Measurements from ENCODE around the gene MBNL2.

The MBNL2 gene

DNA sequence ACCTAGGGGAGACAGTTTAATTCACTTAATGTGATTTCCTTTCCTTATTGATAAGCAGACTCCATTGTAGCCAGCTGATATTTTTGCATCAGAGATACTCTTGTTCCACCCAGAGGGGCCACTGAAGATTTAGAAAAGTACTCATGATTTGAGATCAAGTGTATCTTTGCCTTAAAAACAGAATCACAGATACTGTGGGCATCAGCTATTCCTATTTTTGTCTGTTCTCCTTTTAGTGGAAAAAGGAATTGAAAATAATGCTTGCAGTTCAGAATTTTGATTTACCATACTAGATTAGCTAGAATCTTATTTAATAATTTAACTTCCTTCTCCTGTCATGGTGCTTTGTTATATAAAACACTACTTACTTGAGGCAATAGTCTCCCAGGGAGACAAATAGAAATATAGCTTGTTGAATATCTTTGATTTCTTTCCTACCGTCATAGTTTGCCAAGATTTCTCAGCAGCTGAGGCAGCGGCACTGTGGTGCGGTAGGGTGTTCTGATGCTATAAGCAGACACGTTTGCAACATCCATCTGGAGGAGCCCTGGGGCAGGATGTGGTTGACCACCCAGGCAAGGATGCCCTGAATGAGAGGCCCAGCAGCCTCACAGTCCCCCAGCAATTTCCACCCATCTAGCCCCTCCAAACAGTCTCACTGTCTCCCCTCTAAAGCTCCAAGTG lies 164.8 kb downstream of the MBNL2 start:
- DNase-seq: no peak

DNA sequence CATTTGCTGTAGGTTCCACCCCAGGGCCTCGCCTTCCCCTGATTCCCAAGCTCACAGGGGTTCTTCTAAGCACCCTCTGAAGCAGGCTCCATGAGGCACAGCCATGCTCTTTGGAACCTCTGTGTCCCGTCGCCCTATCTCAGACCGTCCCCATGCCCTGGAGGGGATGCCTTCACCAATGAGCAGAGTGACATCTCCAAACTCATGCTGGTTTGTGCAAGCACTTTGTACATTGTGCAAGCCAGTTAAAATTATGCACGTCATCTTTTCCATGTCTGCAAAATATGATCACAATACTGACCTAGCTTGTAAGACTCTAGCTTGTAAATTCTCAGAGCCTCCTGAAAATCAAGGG lies 165.3 kb downstream of the MBNL2 start:
- DNase-seq: no peak

DNA sequence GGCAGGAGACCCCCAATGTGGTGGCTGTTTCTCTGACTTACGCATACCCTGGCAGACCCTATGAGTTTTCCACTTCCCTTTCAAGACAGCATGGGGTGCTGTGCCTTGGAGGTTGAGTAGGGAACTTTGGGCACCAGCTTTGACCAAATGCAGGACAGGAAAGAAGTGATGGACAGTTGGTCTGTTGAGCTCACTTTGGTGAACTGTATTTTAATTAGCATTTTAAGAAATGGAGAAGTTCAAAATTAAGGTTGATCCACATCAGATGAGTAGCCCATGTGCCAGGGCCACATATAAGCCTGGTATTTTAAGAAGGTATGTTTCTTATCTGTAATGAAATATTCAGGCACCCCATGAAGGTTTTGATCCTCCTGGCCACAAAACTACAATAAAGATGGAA lies 165.8 kb downstream of the MBNL2 start:
- DNase-seq: no peak

DNA sequence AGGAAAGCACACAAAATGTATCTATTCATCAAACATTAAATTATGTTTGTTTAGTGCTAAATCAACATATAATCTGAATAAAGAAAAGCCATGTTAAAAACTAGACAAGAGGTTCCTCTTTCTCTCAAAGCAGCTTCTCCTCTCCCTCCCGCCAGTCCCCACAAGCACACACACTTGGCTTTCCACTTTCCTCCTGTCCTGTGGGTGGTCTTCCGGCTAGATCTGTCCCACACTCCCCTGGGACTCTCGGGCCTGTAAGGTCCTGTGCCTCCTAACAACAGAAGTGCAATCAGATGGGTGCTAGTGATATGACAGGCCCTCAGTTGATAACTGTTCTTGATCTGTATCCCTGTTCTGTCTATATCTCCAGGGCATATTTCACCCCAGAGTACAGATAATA lies 166.2 kb downstream of the MBNL2 start:
- no peak for DNase-seq

DNA sequence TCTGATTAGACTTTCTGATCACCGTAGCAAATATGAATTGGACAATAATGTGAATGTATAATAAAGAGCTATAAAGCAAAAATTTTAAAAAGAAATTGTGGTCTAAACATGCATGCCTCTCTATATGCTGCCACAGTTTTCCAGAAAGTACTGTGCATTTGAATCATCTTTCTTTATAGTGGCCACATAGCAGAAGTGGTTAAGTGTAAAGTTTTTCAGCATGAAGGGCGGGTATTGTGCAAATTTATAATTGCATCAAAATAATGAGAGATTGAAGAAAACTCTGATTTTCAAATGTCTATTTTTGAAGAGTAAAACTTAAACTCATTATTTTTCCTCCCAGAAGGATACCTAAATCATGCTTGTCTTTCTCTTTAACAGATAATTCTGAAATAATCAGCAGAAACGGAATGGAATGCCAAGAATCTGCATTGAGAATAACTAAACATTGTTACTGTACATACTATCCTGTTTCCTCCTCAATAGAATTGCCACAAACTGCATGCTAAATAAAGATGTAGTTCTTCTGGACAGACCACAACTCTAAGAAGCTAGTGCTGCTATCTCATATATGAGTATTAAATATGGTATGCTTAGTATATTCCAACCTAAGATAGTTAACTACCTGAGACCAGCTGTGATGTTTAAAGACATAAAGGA lies 168.9 kb downstream of the MBNL2 start:
- DNase-seq: no peak

DNA sequence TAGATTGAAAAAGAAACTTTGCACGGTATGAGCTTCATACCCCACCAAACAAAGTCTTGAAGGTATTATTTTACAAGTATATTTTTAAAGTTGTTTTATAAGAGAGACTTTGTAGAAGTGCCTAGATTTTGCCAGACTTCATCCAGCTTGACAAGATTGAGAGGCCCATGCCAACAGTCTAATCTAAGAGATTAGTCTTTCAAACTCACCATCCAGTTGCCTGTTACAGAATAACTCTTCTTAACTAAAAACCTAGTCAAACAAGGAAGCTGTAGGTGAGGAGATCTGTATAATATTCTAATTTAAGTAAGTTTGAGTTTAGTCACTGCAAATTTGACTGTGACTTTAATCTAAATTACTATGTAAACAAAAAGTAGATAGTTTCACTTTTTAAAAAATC lies 169.9 kb downstream of the MBNL2 start:
- no peak for DNase-seq

DNA sequence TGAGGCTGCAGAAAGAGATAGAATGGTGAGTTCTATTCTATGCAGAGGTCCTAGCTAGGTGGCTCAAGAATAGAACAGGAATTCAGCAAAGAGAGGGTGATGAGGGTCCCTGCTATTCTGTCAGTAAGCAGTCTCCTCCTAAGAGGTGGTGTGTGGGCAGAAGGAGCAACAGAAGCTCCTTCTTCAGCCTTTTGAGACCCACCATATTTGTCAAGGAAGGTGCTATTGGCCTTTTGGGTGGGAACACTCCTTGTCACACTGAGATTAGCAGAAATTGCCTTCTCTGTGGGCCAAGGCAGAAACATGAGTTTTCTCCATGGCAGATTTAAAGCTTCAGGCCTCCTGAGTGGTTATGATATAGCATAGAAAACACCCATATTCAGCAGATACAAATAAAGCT lies 172.4 kb downstream of the MBNL2 start:
- no peak for DNase-seq

DNA sequence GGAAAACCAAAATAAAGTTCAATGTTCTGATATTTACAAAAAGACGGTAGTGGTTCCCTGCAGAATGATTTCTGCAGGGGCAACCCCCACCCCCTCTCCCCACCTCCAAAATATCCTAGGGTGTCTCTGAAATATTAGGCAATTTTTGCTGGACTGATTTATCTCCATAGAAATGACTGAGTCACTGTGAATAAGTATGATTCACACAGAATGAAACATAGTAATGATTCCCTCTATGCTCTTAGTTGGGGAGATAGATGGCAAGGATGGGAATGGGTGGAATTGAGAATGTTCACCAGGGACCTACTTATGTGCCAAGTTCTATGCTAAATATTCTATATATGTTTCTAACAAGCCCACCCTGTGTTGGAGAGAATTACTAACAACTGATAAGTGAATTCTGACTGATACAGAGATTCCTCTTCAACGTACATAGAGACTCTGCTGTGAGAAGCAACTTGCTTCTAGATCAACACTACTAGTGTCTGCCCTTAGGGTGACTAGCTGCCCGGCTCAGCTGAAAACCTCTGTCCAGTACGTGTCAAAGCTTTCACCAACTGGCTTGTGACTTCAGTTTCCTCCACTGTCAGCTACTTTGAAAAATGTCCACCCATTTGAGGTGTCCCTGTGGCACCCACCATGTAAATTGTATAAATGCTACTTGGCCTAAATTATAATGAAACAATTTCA lies 173.5 kb downstream of the MBNL2 start:
- DNase-seq: no peak

DNA sequence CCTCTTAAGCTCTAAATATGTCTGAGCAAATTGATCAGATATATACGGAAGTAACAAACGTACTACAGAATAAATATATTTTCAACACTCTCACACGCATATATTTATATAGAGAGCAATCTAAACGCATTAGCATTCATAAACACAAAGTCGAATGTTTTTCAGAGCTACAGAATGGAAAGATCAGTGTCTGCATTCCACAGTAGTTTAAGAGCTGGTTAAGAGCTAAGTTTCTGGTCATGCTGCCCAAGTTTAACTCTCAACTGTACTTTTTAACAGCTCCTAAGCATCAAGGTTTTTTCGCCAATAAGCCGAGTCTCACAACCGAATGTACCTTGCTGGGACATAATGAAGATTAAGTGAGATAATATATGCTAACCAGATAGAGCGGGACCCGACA lies 175.1 kb downstream of the MBNL2 start:
- no peak for DNase-seq

DNA sequence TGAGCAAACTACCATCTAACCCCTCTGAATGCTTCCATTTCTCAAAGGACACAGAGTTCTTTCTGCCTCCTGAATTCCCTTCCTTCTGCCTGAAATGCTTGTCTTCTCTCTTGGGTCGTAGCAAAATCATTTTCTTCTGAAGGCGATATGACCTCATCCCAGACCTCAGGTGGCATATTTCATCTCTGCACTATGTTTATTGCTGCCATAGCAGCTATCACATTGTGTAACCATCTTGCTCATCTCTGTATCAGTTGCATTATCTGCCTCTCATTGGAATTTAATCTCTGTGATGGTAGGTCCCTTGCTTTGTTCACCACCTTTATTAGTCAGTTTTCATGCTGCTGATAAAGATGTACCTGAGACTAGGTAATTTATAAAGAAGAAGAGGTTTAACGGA lies 179.3 kb downstream of the MBNL2 start:
- DNase-seq: no peak

DNA sequence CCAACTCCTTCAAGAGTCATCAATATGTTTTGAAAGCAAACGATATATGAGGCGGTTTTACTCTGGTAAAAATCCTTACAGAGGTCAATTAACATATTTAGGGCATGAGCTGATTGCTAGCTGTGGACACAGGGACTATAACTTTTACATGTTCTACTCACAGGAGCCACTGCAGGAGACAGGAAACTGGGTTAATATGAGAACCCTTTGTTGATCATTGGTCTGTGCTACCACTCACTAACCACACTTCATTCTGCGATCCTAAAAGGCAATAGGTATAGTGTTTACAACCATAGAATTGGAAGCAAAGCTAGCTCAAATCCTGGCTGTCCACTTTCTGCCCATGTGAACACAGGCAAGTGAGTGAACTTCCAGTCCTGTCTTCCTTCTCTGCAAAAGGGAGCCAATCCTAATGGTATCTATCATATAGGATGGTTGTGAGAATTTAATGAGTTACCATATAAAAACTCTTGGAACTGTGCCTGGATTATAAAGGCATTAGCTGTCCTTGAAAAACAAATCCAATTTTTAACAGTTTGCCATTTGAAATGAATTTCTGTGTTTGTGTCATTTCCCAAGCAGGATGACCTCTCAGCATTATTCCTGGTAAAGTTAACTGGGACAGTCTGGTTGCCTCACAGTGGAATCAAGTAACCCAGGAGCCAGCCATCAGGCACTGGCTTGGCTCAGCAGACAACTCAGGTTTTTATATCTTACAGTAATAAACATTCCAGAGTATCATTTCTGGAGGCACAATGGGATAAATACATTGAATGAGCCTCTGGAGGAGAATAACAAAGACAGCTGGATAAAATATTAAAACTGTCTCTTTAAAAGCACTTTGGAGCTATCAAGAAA lies 182.0 kb downstream of the MBNL2 start:
- no peak for DNase-seq

DNA sequence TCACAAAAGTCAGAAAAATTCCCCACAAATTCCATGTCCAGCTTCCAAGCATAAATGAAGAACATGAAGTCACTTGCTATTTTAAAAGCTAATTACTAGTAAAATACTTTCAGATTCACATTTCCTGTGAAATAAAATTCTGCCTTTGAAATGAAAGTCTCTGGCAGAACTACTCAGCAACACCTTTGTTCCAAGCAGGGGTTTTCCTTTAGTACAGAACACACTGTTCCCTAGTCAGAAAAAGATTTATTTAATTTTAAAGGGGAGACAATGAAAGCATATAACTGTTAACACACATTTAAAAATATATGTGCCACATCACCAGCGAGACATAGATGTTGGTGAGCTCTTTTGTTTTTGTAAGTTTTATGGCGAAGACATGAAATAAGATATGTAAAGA lies 185.4 kb downstream of the MBNL2 start:
- DNase-seq: no peak

DNA sequence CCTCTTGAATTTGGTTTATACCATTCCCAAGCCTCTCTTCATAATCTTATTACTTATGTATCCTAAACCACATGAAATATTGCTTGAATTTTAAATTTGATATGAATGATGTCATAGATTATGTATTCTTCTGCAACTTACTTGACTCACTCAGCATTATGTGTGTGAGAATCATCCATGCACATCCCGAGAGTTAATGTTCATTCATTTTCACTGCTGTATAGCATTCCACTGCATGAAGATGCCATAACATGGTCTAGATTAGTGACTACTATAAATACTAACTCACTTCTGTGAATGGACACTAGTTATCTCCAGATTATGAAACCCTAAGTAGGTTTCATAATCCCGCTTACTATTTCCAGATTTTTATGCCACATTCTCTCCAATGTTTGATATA lies 186.8 kb downstream of the MBNL2 start:
- no peak for DNase-seq

DNA sequence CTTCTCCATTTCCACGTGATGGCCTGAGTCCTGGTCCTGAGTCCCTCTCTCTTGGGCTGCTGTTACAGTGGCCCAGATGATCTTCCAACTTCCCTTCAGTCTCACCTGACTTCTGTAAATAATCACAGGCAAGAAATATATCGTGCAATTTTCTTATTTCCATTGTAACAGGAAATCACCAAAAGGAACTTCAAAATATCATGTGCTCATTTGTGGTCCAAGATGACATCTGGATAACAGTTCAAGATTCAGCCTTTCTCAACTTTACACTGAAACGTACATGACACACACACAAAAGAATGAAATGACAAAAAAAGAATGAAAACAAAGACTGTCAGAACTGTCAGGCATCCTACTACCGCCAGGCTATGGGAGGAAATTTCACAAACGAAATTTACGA lies 189.9 kb downstream of the MBNL2 start:
- DNase-seq: no peak

DNA sequence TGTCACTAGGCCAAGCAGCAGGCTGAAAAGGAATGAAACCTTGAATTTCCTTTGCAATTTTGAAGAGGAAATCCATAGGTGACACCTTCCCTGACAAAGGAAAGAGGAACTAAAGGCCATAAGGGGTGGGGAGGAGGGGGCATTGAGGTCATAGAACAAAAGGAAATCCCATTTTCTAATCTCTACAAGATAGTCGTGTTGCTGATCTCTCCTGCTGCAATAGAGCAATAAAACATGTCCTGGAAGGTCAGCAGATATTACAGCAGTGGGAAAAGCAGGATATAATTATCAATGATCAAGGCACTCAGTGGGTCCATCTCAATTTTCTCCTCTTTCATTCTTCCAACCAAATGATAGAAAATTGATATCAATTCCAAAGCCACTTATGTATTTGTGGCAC lies 191.6 kb downstream of the MBNL2 start:
- no peak for DNase-seq

DNA sequence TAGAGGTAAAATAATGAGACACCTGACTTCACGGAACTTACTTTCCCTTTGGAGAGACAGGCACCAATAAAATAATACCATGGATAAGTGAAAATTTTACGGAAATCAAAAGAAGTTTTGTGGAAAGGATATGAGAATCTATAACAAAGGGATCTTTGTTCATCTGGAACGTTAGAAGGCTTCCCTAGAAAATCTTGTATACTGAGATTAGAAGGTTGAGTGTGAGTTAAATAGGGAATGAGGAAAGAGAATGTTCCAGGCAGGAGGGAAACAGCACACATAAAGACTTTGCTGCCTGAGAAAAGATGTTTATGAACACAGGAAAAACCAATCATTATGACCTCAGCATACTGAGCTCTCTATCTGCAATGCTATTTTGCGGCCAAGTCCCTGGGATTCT lies 192.3 kb downstream of the MBNL2 start:
- no peak for DNase-seq

DNA sequence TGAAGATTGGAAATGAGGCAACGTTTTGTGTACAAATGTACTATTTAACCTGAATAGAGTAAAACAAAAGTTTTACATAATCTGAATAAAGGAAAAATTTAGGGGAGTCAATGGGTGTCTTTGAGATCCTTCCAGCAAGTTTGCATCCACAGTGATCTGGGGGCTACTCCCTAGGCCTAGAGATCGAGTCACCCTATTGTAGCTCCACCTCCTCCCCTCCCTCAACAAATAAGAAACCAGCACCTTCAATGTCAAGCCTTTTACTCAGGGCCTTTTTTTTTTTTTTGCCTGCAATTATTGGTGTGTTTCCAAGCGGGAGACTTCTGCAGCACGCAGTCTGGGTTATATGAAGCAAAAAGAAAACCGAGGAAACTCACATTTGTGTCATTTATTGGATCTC lies 195.6 kb downstream of the MBNL2 start:
- DNase-seq: no peak

DNA sequence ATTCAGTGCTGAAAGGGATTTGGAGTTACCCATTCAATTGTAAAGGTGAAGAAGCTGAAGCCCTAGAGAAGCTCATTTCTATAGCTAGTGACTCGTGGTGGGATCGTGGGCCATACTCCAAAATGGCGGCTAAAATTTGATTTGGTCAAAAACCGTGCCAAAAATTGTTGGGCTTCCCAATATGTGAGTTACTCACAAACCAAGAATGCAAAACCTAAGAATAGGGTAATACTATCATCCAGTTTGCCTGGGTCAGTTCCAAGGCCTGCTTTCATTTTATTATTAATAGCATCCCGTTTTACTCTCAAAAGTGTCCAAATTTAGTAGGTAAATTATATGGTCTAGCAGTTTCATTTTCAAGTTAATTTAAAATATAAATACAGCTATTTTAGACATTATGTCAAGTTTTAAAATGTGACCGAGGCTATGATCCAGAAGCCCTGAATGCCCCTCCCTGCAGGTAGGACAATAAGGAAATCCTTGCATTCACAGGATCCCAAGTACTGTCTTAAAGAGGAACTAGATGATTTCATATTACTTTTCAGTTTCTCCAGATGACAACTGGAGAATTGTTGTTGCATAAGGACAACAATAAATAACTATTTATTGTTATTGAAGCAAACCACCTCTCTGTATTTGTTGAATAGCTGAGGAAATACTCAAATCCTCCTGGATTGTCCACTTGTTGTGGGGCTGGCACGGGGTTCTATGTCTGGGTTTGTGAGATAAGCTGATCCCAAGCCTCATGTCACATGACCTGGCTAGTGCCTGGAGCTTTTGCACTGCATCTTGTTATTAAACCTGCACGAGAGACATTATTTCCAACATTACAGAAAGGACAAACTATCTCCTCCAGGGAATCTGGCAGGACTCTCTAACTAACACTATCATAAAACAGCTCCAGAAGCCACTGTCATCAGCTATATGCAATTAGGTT lies 200.3 kb downstream of the MBNL2 start:
- DNase-seq: no peak

DNA sequence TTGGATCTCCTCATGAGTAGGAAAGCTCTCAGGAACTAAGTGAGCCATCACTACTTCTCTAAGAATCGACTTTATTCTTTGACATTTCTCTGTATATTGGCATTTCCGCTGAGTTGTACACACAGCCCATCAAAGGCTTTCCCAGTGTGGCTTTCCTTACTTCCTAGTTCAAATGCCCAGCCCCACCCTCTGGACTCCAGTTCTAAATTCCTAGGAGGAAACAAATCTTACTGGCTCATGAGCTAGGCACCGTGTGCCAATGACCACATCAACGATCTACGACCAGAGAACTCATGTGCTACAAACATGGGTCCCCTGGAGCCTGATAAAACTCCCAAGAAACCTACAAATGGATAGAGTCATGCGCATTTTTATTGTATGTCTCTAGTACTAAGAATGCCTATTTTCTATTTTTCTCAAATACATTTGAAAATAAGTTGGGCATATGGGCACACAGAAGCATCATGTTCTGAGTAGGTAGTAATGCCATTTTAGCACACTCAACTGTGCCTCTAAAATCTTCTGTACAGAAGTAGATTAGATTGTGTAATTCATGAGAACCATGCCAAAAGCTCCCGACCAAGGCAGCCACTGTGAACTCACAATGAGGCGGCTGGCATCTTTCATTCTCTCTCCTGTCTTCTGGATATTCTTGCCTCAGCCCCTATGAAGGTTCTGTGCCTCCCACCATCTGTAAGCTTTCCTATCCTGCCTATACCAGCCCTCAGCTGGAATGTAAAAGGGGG lies 201.3 kb downstream of the MBNL2 start:
- DNase-seq: no peak

DNA sequence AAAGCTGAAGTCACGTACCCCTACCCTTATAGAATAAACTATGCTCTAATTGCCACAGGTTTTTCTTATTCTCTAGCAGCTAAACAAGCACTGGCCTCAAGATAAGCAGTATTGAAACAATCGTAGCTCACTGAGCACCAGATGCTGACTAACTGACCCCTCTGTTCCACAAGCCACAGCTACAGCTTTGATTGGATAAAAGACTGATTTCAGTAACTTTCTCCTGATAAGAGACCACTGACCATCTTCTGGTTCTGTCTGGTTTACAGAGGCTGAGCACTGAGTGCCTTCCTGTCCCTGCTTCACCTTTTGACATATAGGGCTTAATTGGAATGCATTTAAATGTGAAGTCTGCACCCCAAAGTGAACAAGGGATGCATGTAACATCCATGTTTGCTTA lies 203.5 kb downstream of the MBNL2 start:
- no peak for DNase-seq

DNA sequence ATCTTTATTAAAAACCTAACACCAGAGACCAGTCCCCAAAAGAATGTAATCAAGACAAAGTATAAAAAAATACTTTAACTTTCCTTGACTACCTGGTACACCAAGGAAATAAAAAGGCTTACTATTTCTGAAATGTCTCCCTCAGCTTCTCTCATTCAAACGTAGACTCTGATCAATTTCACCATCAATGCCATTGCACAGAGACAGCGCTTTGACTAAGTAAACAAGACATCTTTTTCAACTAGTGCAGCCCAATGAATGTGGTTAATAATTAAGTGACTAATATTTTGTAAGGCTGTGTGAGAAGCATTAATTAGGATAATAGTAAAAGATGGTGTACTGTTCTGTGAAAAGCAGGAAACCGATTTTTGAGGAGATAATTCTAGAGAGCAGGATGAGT lies 204.6 kb downstream of the MBNL2 start:
- DNase-seq: no peak

DNA sequence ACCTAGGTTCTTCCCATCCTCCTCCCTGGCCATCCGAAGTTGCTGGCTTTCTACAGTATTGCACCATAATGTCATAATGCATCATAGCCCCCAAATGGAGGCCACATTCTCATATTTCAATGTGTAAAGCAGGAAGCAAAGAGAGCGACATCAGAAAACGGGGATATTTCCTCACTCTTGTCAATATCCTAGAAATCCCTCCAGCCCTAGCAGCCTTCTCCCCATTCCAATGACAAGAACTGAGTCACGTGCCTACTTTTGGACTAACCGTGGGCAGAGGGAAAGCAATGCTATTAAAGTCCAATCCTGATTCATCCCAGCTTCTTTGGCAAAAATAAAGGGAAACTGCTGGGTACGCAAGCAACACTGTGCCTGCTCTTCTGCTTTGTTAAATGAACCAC lies 207.5 kb downstream of the MBNL2 start:
- no peak for DNase-seq

All from NCI-H187 treated with DMSO at 0.1 percent for 48 hours (cell line).